DND-41 (cell line): ENCODE measurements around the gene TIGD3.

Experiments
- ATAC-seq: fragments of 200-7000 bp; cut with Tn5 transposase; 3 replicates; pipeline ENCODE4 v1.9.1; 2021; ENCODE audit warnings: low read depth; ENCODE audit not compliant: insufficient read depth
- DNase-seq: peaks from one replicate; pipeline ENCODE4 v3.0.0-alpha.2; 2020
- H2AFZ ChIP-seq: 2 replicates; pipeline ENCODE4 v1.6.0; 2012; ENCODE audit warnings: low read depth, low read length
- H3K27ac ChIP-seq: 2 replicates; pipeline ENCODE4 v1.5.1; 2012; ENCODE audit warnings: low read length, inconsistent platforms
- H3K27me3 ChIP-seq: fragments of 200-600 bp; sonication (generic); 2 replicates; pipeline ENCODE4 v1.6.0; 2012; ENCODE audit warnings: low read length, mild to moderate bottlenecking, inconsistent platforms; ENCODE audit not compliant: insufficient read depth, poor library complexity
- H3K36me3 ChIP-seq: 2 replicates; pipeline ENCODE4 v1.5.1; 2012; ENCODE audit warnings: low read length, inconsistent platforms; ENCODE audit not compliant: insufficient read depth
- H3K4me1 ChIP-seq: 2 replicates; pipeline ENCODE4 v1.5.1; 2012; ENCODE audit warnings: mild to moderate bottlenecking, low read length; ENCODE audit not compliant: insufficient read depth
- H3K4me2 ChIP-seq: 2 replicates; pipeline ENCODE4 v1.6.0; 2012; ENCODE audit warnings: mild to moderate bottlenecking, moderate library complexity, low read length, inconsistent platforms; ENCODE audit not compliant: insufficient read depth
- H3K4me3 ChIP-seq, 2 experiments: fragments of 200-600 bp in 1 of 2; shearing (Covaris generic) in 1 of 2; 2 replicates each; pipeline ENCODE4 v1.5.1; 2012 to 2016; ENCODE audit warnings: inconsistent platforms in 2 of 2, low read length in 2 of 2, mild to moderate bottlenecking in 2 of 2, low read depth in 1 of 2, moderate library complexity in 1 of 2
- H3K79me2 ChIP-seq: 2 replicates; pipeline ENCODE4 v1.6.0; 2012; ENCODE audit warnings: low read length, inconsistent platforms; ENCODE audit not compliant: insufficient read depth
- H3K9ac ChIP-seq: 2 replicates; pipeline ENCODE4 v1.6.0; 2012; ENCODE audit warnings: low read depth, mild to moderate bottlenecking, inconsistent platforms, low read length, moderate library complexity
- H3K9me3 ChIP-seq: 2 replicates; pipeline ENCODE4 v1.5.1; 2012; ENCODE audit warnings: low read length, moderate library complexity, mild to moderate bottlenecking, inconsistent platforms; ENCODE audit not compliant: insufficient read depth, severe bottlenecking
- H4K20me1 ChIP-seq: 2 replicates; pipeline ENCODE4 v1.6.0; 2012; ENCODE audit warnings: low read length; ENCODE audit not compliant: insufficient read depth
- EZH2 ChIP-seq: IDR thresholded peaks from 3 replicates; pipeline ENCODE4 v1.6.1; 2012; ENCODE audit warnings: borderline replicate concordance, low read depth, mild to moderate bottlenecking, moderate library complexity, low read length, inconsistent platforms; ENCODE audit not compliant: severe bottlenecking
- TF ChIP-seq, protein P1 (sequence below): IDR thresholded peaks from 2 replicates; pipeline ENCODE4 v1.5.1; 2012; ENCODE audit warnings: borderline replicate concordance, low read length, moderate library complexity, mild to moderate bottlenecking; ENCODE audit not compliant: poor library complexity, severe bottlenecking; ENCODE audit errors: extremely low read depth

The TIGD3 gene

DNA sequence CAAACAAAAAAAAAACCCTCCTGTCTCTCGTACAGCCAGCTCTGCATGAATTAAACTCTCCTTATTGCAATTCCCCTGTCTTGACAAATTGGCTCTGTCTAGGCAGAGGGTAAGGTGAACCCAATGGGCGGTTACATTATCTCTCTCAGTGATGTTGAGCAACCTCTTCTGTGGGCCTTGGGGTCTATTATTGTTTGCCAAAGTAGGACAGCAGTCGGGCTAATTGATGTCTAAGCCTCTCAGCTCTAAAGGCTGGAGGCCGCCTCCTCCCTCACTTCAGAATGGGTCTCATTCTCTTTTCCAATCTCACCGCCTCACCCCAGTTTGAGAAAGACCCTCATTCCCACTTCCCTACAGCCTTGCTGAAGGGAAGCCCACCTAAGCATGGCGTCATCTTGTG lies 29.2 kb downstream of the TIGD3 start:
- Histone ChIP-seq H3K79me2 (peaks cover 55% of the 10 kb centered on the region), H3K9ac (peak overlapping the region; percentile 74; the same call in 1 of the 2 replicates), H3K27ac (peak overlapping the region; percentile 28), H3K4me3 (no peak overlapping the region), H3K9me3 (no peaks in the 10 kb centered on the region), H3K27me3 (no peaks in the 10 kb centered on the region), H3K36me3 (peaks cover 8% of the 10 kb centered on the region), H2AFZ (no peak overlapping the region), H3K4me2 (peak overlapping the region; percentile 91), H4K20me1 (no peaks in the 10 kb centered on the region; the same call in 1 of the 2 replicates), H3K4me1 (peaks cover 78% of the 10 kb centered on the region)
- DNase-seq: no peak
- ATAC-seq: no peak
- TF ChIP-seq EZH2: no peak
- TF ChIP-seq, protein P1, sequence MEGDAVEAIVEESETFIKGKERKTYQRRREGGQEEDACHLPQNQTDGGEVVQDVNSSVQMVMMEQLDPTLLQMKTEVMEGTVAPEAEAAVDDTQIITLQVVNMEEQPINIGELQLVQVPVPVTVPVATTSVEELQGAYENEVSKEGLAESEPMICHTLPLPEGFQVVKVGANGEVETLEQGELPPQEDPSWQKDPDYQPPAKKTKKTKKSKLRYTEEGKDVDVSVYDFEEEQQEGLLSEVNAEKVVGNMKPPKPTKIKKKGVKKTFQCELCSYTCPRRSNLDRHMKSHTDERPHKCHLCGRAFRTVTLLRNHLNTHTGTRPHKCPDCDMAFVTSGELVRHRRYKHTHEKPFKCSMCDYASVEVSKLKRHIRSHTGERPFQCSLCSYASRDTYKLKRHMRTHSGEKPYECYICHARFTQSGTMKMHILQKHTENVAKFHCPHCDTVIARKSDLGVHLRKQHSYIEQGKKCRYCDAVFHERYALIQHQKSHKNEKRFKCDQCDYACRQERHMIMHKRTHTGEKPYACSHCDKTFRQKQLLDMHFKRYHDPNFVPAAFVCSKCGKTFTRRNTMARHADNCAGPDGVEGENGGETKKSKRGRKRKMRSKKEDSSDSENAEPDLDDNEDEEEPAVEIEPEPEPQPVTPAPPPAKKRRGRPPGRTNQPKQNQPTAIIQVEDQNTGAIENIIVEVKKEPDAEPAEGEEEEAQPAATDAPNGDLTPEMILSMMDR: no peak

DNA sequence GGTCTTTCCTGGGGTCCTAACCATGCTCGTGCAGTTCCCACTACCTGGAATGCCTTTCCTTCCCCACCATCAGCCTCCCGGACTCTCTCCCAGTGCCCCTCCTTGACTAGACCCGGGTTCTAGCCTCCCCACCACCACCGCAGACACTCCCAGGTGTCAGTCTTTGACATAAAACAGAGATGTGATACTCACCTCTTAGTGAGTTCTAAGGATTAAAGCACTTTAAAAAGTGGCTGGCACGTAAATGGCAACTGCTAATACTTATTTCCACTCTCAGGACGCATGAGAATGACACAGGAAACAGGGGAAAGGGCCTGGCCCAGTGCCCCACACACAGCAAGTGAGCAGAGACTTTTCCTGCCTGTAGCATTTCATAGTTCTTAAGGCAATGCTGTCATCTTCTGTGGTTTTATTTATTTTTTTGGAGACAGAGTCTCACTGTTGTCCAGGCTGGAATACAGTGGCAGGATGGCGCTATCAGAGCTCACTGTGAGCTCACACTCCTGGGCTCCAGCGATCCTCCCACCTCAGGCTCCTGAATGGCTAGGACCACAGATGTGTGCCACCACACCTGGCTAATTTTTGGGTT lies 29.8 kb downstream of the TIGD3 start:
- H3K27me3 ChIP-seq: no peaks in the 10 kb centered on the region
- H3K9ac ChIP-seq: no peak overlapping the region
- ATAC-seq (no peak), DNase-seq (no peak)
- TF ChIP-seq EZH2: no peak
- TF ChIP-seq, protein P1: no peak
- no peak overlapping the region for H2AFZ ChIP-seq
- peak overlapping the region; percentile 40 for H3K27ac ChIP-seq
- peaks cover 84% of the 10 kb centered on the region for H3K4me1 ChIP-seq
- no peaks in the 10 kb centered on the region for H3K9me3 ChIP-seq
- no peak overlapping the region for H3K4me3 ChIP-seq
- peaks cover 14% of the 10 kb centered on the region for H3K36me3 ChIP-seq
- H3K4me2 ChIP-seq: peak overlapping the region; percentile 91; the same call in 1 of the 2 replicates
- H4K20me1 ChIP-seq: peaks cover 4% of the 10 kb centered on the region
- H3K79me2 ChIP-seq: peaks cover 61% of the 10 kb centered on the region

DNA sequence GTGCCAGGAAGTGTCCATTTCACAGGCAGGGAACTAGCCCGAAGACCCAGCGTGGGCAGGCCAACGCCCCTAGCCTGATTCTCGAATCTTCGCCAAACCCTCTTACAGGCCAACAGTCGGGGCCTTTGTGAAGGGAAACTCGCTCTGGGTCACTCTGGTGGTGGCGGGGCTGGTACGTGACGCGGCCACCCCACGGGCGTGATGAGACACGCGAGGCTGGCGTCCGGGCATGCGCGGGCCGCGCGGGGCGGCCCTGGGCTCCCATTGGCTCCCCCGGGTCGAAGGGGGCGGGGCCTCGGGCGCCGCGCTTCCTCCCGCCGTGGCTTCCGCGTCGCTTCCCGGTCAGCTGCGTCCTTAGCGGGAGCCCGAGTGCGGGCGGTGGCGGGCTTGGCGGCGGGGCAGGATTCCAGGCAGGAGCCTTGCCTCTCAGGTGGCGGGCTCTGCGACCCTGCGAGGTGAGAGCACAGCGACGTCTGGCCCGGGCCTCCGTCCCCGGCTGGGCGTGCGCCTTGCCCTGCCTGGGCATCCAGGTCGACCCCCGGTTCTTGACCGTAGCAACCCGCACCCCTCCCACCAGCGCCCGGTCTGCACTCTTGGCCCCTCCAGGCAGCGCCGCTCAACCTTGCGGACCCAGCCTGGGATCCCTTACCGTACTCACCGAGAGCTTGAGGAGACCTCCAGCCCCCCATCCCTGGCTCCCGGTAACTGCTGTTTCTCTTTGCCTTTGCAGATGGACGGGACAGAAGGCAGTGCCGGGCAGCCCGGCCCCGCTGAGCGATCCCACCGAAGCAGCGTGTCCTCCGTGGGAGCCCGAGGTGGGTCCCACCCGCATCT lies 32.0 kb downstream of the TIGD3 start, which contains the start of gene FRMD8:
Gene FRMD8, plus strand, starts transcription at position 331 of the 834 bp plus-strand sequence. Its CDS starts 400 bp downstream, at position 731.
- H3K79me2 ChIP-seq: peaks cover 65% of the 10 kb centered on the region
- peak within 1 kb of the TSS; percentile 99 for H2AFZ ChIP-seq
- TF ChIP-seq EZH2: no peak
- TF ChIP-seq, protein P1: no peak

More for the DNA sequence above, 32.0 kb downstream of the TIGD3 start, which contains the start of gene FRMD8:
- Histone ChIP-seq H3K9me3 (no peaks in the 10 kb centered on the region), H3K4me2 (peak within 1 kb of the TSS; percentile 91), H4K20me1 (peaks cover 10% of the 10 kb centered on the region), H3K36me3 (peaks cover 31% of the 10 kb centered on the region), H3K9ac (peak within 1 kb of the TSS; percentile 84), H3K4me1 (peaks cover 80% of the 10 kb centered on the region), H3K27ac (peak within 1 kb of the TSS; percentile 98), H3K27me3 (no peaks in the 10 kb centered on the region), H3K4me3 (peak within 1 kb of the TSS; percentile 69 to 89; a peak in 3 of 4 replicates)
- DNase-seq (peak; percentile 84), ATAC-seq (peak; percentile 53)
